NCI-H187 (cell line): ENCODE measurements around the gene SLC9A1.
A peak's percentile ranks its signal among the peaks of the same experiment; 100 is the strongest.
"Not testable (repeated sequence)": the region's sequence is repeated elsewhere in the genome, so short reads cannot be mapped to it uniquely, and the experiment has no call there.

Experiments
- DNase-seq, 2 experiments: peaks; one replicate each; lab custom pipeline; 2025; lab: John Stamatoyannopoulos, UW

SLC9A1 gene

DNA sequence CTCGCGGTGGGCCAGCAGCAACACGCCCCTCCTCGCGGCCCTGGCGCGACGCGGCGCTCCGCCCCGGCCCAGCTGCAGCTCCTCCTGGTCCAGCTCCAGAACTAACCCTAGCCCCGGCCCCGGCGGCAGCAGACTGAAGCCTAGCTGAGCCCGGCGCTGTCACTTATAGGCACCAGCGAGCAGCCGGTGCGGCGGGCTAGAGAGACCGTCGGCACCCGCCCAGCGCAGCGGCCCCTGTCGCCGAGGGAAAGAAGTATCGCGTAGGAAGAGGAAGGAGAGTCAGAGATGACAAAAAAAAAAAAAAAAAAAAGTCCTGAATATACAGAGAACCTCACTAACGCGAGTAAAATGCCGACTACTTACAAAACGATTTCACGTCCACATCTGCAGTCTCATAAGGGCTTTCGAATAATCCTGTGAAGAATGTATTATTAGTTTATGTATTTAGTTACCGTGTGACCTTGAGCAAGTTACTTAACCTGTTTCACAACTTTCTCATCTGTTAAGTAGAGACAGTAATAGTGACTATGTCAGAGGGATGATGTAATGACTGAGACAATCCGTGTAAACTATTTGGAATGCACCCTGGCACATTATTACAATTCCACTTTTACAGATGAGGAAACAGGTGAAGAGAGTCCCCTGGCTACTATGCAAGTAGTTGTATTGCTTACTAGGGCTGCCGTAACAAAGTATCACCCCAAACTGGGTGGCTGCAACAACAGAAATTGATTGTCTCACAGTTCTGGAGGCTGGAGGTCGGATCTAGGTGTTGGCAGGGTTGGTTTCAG is at the start of gene SLC9A1:
Gene SLC9A1 (minus strand): TSS at position 135 of the 791 bp plus-strand sequence. CDS start 791 bp downstream, outside the sequence.
- DNase-seq: peak; percentile 29 to 76

DNA sequence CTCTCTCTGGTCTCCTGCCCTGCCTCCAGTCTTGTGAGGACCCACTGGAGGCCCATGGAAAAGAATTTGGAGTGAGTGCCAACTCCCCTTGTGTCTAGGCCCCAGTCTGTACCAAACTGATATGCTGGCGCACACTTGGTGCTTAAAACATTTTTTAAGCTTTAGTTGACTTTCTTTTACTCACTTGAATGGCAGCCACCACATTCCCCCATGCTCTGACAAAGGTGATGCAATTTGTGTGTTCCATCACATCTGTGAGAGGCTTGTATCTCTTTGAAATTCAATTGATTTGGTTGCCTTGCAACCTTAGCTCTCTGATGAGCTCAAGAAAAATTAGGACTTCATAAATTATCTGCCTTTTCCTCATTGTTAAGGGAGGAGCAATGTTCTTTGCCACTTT is 49.0 kb upstream of the SLC9A1 start:
- DNase-seq: no peak

DNA sequence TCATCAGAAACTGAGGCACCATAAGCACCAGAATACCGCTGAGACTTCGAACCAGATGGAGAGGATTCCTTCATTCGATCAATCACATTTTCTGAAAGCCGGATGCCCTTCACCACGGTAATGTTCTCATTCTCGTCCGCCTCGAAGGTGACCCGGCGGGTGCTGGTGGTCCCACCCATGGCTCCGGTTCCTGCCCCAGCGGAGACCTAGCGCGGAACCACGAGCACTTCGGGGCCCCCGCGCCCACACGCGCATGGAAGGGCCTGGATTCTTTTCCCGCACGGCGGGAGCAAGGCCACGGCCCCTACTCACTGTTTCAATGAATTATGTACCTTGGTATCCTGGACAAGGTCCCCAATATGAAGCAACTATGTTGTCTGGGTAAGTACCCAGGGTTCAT is 46.4 kb upstream of the SLC9A1 start:
- no peak for DNase-seq

DNA sequence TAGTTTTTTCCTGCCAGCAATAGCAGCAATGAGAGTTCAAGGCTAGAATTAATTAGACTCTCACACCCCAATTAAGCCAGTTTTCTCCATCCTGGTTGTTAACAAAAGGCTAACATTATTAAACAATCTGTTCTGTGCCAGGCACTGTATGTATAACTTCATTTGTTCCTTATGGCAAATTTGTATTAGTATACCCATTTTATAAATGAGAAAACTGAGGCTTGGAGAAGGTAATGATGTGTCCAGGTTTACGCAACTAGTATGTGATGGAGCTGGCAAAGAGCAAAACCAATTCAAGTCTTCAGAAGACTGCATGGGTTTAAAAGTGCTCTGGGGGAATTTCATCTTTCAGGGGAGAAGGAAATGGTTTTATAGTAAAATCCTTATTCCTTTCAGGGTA is 38.3 kb upstream of the SLC9A1 start:
- no peak for DNase-seq

DNA sequence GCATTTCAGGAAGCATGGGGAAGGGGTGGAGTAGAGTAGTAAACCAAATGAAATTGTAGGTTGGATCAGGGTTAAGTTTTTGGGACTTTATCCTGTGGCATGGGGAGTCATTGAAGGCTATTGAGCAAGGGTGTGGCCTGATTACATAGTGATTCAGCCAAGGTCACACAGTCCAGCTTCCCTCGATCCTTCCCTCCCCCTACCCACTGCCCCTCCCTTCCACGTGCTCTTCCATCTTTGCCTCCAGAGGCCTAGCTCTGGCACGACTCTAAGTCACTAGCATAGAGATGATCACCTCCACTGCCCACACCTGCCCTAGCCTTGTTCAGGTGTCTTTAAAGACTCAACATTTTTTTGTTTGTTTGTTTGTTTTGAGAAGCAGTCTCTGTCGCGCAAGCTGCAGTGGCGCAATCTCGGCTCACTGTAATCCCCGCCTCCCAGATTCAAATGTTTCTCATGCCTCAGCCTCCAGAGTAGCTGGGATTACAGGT is 37.2 kb upstream of the SLC9A1 start:
- no peak for DNase-seq

DNA sequence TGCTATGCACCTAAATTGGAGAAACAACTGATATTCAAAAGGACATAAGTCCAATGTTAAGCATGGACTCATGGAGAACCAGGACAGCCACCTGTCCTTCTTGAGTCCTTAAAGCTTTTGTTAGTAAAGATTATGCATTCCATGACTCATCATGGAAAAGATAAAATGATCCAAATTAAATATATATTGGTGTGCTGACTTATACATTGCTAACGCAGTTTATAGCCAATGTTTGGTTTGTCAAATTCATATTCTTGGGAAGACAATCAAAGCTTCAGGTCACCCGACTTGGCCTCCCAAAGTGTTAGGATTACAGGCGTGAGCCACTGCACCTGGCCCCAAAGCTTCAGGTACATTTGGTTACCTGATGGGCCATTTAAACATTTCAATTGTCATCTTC is 29.7 kb upstream of the SLC9A1 start:
- not testable (repeated sequence) for DNase-seq

DNA sequence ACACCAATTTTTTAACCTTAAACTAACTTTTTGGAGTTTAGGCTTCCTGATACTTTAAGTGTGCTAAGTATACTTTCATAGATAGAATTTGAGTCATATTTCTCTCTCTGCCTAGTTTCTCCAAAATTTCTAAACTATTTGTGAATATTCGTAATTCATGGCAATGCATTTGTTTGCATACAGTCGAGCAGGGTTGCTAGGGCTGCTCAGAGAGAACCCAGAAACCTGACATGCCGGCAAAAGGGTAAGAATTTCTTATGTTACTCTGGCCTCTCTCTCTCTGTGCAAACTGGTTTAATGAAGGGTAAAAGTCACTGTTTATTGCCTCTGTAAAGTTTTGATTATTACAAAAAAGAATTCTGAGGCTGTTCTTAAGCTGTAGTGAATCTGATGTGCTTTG is 25.1 kb upstream of the SLC9A1 start:
- DNase-seq: no peak

GRCh38 chr1:27179379-27179778 is 24.5 kb upstream of the SLC9A1 start:
- DNase-seq: no peak

- DNase-seq: no peak
Measured at GRCh38 chr1:27176954-27177353, 22.0 kb upstream of the SLC9A1 start.

DNA sequence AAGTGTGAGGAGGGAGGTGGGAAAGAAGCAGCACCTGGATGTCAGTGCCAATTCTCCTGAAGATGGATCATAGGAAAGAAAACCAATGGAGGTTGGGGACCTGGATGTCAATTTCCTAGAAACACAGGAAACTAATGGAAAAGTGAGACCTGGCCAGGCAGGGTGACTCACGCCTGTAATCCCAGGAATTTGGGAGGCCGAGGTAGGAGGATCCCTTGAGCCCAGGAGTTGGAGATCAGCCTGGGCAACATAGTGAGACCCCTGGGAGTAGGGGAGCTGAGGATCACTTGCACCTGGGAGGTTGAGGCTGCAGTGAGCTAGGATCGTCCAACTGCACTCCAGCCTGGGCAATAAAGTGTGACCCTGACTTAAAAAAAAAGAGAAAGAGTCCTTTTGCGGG is 21.4 kb upstream of the SLC9A1 start:
- DNase-seq: no peak

GRCh38 chr1:27172992-27173391 is 18.1 kb upstream of the SLC9A1 start:
- not testable (repeated sequence) for DNase-seq

- DNase-seq: no peak
Measured at GRCh38 chr1:27166929-27167328, 12.0 kb upstream of the SLC9A1 start.

GRCh38 chr1:27166351-27166802 is 11.5 kb upstream of the SLC9A1 start:
- DNase-seq: no peak

DNA sequence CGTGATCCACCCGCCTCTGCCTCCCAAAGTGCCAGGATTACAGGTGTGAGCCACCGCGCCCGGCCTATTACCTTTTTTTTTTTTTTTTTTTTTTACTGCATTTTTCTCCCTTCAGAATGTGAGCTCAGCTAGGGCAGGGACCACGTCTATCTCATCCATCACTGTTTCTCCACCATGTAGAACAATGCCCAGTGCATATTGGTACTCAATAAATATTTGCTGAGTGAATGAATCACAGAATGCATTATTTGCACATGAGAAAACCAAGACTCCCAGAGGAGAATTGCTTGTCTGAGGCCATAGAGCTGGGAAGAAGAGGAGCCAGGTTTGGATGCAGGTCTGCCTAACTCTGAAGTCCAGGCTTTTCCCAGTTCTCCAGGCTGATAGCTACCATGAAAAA is 8.2 kb upstream of the SLC9A1 start:
- no peak for DNase-seq

GRCh38 chr1:27162090-27162489 is 7.2 kb upstream of the SLC9A1 start:
- DNase-seq: no peak

- no peak for DNase-seq
Measured at GRCh38 chr1:27161594-27161993, 6.7 kb upstream of the SLC9A1 start.

GRCh38 chr1:27157194-27157593 is 2.3 kb upstream of the SLC9A1 start:
- no peak for DNase-seq

GRCh38 chr1:27154469-27154990 is 395 bp downstream of the SLC9A1 start:
- DNase-seq: no peak

- no peak for DNase-seq
Measured at GRCh38 chr1:27153927-27154358, 982 bp downstream of the SLC9A1 start.

- DNase-seq: no peak
Measured at GRCh38 chr1:27153549-27153886, 1.4 kb downstream of the SLC9A1 start.

DNA sequence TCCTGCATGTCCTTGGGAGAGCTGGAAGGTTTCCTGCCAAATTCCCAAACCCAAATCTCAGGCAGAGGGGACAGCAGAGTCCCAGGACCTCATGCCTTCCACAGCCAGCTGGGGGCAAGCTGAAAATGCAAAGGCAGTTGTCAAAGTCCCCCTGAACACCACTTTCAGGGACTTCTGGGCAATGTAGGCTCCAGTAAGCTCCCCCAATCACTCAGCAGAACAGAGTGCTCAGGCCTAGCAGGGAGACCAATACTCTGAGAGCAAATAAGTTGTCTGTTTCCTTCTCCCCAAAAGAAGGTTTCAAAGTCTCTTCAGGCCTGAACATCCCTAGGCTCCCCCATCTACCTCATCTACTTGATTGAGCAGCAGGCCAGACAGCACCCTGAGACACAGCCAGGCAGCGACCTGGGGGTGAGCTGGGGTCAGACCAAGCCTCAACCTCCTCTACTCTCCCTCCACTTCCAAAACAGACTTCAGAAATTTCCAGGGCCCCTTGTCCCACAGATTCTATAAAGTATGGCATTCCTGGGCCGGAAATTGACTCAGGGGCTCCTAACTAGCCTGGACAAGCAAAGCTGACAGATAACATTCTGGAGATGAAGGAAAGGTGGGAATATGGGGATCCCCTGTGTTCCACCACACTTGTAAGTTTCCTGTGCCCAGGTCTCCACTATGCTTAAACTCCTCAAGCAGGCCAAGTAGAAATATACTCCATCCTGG is 1.9 kb downstream of the SLC9A1 start:
- DNase-seq: no peak

GRCh38 chr1:27152004-27152828 is 2.7 kb downstream of the SLC9A1 start:
- DNase-seq: no peak
